Panc1 (cell line): ENCODE measurements around the gene CRK.

Experiments used
- SIN3A ChIP-seq: IDR thresholded peaks from 2 replicates; pipeline ENCODE4 v1.6.1; 2012; ENCODE audit warnings: low read depth, mild to moderate bottlenecking, low read length, moderate library complexity, borderline replicate concordance; ENCODE audit not compliant: insufficient read depth
- TF ChIP-seq, protein P1 (sequence below): fragments of 450-650 bp; IDR thresholded peaks from 2 replicates; pipeline ENCODE4 v1.5.1; 2017; ENCODE audit warnings: mild to moderate bottlenecking
- TF ChIP-seq, protein P2 (sequence below), 2 experiments: IDR thresholded peaks; 2 replicates each; pipeline ENCODE4 v1.6.1; 2011 to 2012; ENCODE audit warnings: low read depth in 2 of 2, control low read depth in 1 of 2, low read length in 1 of 2, mild to moderate bottlenecking in 1 of 2, moderate library complexity in 1 of 2; ENCODE audit not compliant: insufficient read depth in 1 of 2

DNA sequence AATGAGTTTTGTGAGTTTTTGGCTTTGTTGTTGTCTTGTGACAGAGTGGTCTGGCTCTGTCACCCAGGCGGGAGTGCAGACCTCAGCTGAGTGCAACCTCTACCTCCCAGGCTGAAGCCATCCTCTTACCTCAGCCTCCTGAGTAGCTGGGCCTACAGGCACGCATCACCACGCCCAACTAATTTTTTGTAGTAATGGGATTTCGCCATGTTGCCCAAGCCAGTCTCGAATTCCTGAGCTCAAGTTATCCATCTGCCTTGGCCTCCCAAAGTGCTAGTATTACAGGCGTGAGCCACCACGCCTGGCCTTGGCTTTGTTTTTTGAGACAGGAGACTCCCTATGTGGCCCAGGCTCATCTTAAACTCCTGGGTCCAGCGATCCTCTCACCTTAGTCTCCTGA is 15.1 kb downstream of the CRK start:
- no peak for TF ChIP-seq SIN3A
- TF ChIP-seq, protein P1, sequence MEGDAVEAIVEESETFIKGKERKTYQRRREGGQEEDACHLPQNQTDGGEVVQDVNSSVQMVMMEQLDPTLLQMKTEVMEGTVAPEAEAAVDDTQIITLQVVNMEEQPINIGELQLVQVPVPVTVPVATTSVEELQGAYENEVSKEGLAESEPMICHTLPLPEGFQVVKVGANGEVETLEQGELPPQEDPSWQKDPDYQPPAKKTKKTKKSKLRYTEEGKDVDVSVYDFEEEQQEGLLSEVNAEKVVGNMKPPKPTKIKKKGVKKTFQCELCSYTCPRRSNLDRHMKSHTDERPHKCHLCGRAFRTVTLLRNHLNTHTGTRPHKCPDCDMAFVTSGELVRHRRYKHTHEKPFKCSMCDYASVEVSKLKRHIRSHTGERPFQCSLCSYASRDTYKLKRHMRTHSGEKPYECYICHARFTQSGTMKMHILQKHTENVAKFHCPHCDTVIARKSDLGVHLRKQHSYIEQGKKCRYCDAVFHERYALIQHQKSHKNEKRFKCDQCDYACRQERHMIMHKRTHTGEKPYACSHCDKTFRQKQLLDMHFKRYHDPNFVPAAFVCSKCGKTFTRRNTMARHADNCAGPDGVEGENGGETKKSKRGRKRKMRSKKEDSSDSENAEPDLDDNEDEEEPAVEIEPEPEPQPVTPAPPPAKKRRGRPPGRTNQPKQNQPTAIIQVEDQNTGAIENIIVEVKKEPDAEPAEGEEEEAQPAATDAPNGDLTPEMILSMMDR = no peak
- TF ChIP-seq, protein P2, sequence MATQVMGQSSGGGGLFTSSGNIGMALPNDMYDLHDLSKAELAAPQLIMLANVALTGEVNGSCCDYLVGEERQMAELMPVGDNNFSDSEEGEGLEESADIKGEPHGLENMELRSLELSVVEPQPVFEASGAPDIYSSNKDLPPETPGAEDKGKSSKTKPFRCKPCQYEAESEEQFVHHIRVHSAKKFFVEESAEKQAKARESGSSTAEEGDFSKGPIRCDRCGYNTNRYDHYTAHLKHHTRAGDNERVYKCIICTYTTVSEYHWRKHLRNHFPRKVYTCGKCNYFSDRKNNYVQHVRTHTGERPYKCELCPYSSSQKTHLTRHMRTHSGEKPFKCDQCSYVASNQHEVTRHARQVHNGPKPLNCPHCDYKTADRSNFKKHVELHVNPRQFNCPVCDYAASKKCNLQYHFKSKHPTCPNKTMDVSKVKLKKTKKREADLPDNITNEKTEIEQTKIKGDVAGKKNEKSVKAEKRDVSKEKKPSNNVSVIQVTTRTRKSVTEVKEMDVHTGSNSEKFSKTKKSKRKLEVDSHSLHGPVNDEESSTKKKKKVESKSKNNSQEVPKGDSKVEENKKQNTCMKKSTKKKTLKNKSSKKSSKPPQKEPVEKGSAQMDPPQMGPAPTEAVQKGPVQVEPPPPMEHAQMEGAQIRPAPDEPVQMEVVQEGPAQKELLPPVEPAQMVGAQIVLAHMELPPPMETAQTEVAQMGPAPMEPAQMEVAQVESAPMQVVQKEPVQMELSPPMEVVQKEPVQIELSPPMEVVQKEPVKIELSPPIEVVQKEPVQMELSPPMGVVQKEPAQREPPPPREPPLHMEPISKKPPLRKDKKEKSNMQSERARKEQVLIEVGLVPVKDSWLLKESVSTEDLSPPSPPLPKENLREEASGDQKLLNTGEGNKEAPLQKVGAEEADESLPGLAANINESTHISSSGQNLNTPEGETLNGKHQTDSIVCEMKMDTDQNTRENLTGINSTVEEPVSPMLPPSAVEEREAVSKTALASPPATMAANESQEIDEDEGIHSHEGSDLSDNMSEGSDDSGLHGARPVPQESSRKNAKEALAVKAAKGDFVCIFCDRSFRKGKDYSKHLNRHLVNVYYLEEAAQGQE (IDR thresholded peaks at IDR 0.05; ENCODE audit: insufficient read depth in 1 of 2, low read depth in 2 of 2, low read length in 1 of 2) = no peak
